ENCODE measurements around the gene ASCC1.
"Not testable (repeated sequence)": the region's sequence is repeated elsewhere in the genome, so short reads cannot be mapped to it uniquely, and the experiment has no call there.

The ASCC1 gene

GRCh38 chr10:72170733-72171132, 45.3 kb downstream of the ASCC1 start:
- no peak for DNase-seq (ENCODE audit: low read depth in 3 of 3)

- DNase-seq (ENCODE audit: low read depth in 3 of 3) = no peak
Observed at GRCh38 chr10:72170263-72170662, 45.8 kb downstream of the ASCC1 start.

- DNase-seq (ENCODE audit: low read depth in 3 of 3) = no peak
Observed at GRCh38 chr10:72167118-72167517, 49.0 kb downstream of the ASCC1 start.

- DNase-seq (ENCODE audit: low read depth in 3 of 3) = no peak
Observed at GRCh38 chr10:72164617-72165016, 51.5 kb downstream of the ASCC1 start.

- DNase-seq (ENCODE audit: low read depth in 3 of 3) = no peak
Observed at GRCh38 chr10:72162978-72163377, 53.1 kb downstream of the ASCC1 start.

GRCh38 chr10:72158176-72158575, 57.9 kb downstream of the ASCC1 start:
- DNase-seq (ENCODE audit: low read depth in 3 of 3) = no peak

GRCh38 chr10:72156223-72156622, 59.9 kb downstream of the ASCC1 start:
- DNase-seq (ENCODE audit: low read depth in 3 of 3) = no peak

- DNase-seq (ENCODE audit: low read depth in 3 of 3) = no peak
Observed at GRCh38 chr10:72152286-72152685, 63.8 kb downstream of the ASCC1 start.

GRCh38 chr10:72150746-72151478, 65.2 kb downstream of the ASCC1 start:
- DNase-seq (ENCODE audit: low read depth in 3 of 3) = not testable (repeated sequence)

GRCh38 chr10:72147324-72147584, 68.8 kb downstream of the ASCC1 start:
- not testable (repeated sequence) for DNase-seq (ENCODE audit: low read depth in 3 of 3)

- no peak for DNase-seq (ENCODE audit: low read depth in 3 of 3)
Observed at GRCh38 chr10:72146559-72147323, 69.3 kb downstream of the ASCC1 start.

- DNase-seq (ENCODE audit: low read depth in 3 of 3) = no peak
Observed at GRCh38 chr10:72146071-72146470, 70.0 kb downstream of the ASCC1 start.

GRCh38 chr10:72145657-72146056, 70.4 kb downstream of the ASCC1 start:
- no peak for DNase-seq (ENCODE audit: low read depth in 3 of 3)

GRCh38 chr10:72140850-72141249, 75.2 kb downstream of the ASCC1 start:
- DNase-seq (ENCODE audit: low read depth in 3 of 3) = no peak

GRCh38 chr10:72140174-72140573, 75.9 kb downstream of the ASCC1 start:
- no peak for DNase-seq (ENCODE audit: low read depth in 3 of 3)

GRCh38 chr10:72137583-72137982, 78.5 kb downstream of the ASCC1 start:
- DNase-seq (ENCODE audit: low read depth in 3 of 3) = no peak

GRCh38 chr10:72136225-72136624, 79.9 kb downstream of the ASCC1 start:
- not testable (repeated sequence) for DNase-seq (ENCODE audit: low read depth in 3 of 3)

- no peak for DNase-seq (ENCODE audit: low read depth in 3 of 3)
Observed at GRCh38 chr10:72134785-72135767, 81.0 kb downstream of the ASCC1 start.

- DNase-seq (ENCODE audit: low read depth in 3 of 3) = no peak
Observed at GRCh38 chr10:72133517-72133916, 82.6 kb downstream of the ASCC1 start.

GRCh38 chr10:72132854-72133253, 83.2 kb downstream of the ASCC1 start:
- DNase-seq (ENCODE audit: low read depth in 3 of 3) = no peak

- DNase-seq (ENCODE audit: low read depth in 3 of 3) = no peak
Observed at GRCh38 chr10:72127571-72127970, 88.5 kb downstream of the ASCC1 start.

GRCh38 chr10:72126872-72127232, 89.2 kb downstream of the ASCC1 start:
- no peak for DNase-seq (ENCODE audit: low read depth in 3 of 3)
